Femur (tissue), 1 donor: Measurements from ENCODE around the gene ZDHHC1.

Experiments used
- DNase-seq: peaks from one replicate; pipeline ENCODE4 v3.0.0-alpha.2; 2017

The ZDHHC1 gene

DNA sequence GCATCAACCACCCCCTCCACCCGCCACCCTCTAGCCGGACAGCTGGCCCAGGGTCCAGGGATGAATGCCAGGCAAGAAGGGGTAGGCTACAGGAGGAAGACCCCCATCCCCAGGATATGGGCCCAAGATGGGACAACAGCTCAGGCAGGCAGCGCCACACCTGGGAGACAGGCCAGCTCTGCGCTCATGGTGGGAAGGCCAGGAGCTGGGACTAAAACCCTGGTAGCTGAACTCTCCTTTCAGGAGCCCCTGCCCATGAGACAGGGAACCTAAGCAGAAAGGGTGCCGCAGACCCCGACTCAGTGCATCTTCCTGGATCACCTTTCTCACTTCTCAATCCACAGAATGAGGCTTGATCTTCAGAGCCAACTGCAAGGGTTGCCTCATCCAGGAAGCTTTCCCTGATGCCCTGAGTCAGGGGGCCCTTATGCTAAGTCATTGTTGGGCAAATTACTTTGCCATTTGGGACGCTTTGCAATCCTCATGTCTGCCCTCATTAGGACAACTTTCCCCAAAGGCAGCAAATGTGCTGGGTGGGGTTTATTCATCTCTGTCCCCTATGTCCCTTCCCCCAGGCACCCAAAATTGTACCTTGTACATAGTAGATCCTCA is 9.0 kb downstream of the ZDHHC1 start:
- DNase-seq, result no peak

GRCh38 chr16:67406111-67406971 is 9.9 kb downstream of the ZDHHC1 start:
- peak; percentile 87 for DNase-seq

DNA sequence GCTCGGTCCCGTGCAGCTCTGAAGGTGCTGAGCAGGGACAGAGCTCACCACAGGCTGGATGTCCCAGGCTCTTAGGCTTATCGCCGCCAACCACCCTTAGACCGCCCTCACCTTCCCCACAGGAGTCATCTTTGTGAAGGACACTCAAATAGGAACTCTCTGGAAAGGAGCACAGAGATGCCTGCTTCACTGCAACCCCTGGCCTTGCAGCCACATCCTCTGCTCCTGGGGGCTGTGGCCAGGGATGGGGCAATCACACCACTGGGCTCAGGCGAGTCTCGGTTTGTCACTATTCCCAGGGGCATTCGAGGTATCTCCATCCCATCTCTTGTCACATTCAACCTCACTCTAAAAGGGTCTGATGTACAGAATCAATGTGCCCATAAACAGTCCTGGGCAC is 10.9 kb downstream of the ZDHHC1 start:
- no peak for DNase-seq

DNA sequence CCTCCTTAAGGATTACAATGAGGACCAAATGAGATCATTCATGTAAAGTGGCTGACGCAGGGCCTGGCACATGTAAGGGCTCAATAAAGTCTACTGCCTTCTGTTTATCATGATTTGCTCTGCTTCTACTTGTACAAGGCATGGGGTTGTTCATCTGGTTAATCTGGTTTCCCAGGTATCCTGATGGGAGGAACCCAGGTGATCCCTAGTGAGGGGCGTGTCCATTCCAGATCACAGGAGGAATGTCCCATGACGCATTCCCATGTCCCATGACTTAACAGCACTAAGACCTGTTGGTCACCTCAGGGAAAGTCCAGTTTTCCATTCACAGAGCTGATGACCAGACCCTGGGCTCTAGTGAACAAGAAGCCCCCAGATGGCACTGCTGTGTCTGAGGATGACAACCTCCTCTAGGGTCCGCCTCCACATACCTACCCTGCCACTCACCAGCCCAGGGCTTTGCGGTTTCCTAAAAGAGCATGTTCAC is 11.5 kb downstream of the ZDHHC1 start:
- no peak for DNase-seq

GRCh38 chr16:67403976-67404555 is 12.2 kb downstream of the ZDHHC1 start:
- DNase-seq, result no peak

DNA sequence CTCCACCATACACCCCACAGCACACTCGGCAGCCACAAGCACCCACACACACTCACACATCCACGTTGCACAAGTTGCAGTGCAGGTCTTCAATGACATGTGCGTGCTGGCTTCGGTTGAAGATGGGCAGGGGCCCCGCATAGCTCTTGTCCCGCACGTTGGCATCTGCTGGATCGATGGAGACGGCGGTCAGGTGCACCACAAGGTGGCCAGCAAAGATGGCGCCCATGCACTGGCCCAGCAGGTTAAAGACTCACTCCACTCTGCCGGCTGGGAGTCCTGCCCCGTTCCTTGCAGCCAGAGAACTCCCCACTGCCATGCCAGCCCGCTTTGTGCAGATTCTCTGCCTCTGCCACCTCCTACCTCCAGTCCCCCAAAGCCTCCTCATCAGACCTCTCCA is 15.4 kb downstream of the ZDHHC1 start:
- DNase-seq, result no peak

DNA sequence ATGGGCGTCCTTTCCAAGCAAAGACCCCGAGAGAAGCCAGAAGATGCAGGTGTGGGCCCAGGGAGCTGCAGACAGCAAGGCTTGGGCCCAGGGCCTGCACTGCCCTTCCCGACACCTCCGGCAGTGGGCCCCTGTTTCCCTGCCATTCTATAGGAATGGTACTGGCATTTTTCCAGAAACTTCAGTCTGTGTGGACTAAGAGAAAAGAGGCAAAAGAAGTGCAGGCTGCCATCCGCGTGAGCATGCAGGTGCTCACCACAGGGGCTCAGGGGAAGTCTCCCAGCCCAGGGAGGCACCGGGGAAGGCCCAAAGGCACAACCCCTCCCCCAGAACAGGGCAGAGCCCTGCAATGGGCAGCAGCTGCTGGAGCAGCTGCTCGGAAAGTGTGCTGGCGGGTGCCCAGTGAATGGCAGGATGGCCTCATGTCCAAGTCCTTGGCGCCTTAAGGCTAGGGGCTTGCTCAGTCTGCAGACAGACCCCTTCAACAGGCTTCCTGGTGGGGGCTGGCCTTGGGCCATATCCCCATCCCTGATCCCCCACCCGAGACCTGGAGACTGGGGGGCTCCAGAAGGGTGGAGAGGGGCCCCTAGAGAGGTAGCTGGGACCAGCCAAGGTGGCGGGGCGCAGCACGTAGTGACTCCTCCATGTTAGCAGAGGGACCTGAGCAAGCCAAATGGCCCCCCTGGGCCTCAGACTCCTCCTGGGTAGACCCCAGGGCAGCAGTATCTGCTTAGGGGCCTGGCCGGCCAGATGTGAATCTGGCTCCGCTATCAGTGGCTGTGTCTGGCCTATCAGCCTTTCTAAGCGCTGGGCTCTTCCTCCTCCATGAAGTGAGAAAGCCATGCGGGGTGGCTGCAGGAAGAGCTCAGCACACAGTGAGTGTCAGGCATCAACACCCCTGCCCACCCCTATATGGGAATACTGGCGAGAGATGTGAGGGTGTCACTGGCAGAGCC is 16.2 kb downstream of the ZDHHC1 start:
- DNase-seq, result peak; percentile 84

- peak; percentile 71 for DNase-seq
Observed at GRCh38 chr16:67399218-67399733, 17.0 kb downstream of the ZDHHC1 start.

DNA sequence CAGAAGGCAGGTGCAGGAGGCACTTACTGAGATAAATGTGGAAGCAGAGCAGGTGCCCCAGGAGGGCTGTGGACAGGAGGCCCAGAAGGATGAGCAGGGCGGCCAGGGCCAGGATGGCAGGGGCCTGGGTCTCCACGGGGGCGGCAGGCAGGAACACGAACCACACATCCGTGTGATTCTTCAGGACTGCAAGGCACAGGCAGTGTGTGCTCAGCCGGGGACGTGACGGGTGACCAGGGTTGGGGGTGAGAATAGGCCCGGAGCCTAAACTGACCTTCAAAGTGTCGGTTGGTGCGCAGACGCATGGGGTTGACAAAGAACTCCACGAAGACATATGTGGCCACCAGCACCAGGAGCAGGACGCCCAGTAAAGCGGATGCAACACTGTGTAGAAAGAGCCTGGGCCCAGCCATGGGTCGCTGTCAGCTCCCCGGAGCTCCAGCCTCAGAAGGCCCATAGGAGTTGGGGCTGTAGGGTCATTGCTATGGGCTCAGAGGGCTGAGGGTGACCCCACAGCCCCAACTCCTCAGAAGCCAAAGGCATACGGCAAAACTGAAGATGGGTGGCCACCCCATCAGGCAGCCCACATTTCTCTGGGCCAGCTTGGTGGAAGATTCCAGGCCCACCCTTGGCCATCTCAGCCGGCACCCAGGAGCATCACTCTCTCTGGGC is 17.6 kb downstream of the ZDHHC1 start:
- no peak for DNase-seq

- DNase-seq, result no peak
Observed at GRCh38 chr16:67397812-67398545, 18.3 kb downstream of the ZDHHC1 start.

DNA sequence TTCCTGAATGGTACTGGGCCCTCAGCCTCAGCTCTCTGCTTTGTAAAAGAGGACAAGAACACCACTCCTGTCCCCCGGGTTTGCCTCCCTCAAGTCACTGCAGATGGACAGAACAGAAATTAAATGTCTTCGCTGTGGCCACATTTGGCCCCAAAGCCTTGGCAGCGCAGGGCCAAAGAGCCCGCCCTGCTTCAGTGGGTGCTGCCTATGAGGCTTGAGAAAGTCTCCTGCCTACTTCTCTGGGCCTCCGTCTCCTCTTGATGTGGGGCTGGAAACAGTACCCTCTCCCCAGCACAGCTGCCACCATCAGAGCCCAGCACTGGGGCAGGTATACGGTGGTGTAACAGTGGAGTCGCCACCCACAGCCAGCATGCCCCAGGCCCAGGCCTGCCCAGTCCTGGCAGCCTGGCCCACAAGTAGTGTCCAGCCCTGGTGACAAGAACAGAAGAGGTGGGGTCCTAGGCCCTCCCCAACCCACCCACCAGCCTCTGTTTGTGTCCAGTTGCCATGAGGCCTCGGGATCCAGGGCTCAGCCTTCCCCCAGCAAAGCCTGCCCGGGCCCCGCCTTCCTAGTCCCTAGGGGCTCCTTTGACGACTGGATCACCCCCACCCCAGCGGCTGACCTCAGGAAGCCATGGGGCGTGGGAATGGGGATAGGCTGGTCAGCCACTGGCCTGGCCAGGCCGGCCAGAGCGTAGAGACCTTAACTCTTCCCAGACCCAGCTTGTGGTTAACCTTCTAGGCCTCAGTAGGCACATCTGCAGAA is 19.1 kb downstream of the ZDHHC1 start:
- DNase-seq, result peak; percentile 70

DNA sequence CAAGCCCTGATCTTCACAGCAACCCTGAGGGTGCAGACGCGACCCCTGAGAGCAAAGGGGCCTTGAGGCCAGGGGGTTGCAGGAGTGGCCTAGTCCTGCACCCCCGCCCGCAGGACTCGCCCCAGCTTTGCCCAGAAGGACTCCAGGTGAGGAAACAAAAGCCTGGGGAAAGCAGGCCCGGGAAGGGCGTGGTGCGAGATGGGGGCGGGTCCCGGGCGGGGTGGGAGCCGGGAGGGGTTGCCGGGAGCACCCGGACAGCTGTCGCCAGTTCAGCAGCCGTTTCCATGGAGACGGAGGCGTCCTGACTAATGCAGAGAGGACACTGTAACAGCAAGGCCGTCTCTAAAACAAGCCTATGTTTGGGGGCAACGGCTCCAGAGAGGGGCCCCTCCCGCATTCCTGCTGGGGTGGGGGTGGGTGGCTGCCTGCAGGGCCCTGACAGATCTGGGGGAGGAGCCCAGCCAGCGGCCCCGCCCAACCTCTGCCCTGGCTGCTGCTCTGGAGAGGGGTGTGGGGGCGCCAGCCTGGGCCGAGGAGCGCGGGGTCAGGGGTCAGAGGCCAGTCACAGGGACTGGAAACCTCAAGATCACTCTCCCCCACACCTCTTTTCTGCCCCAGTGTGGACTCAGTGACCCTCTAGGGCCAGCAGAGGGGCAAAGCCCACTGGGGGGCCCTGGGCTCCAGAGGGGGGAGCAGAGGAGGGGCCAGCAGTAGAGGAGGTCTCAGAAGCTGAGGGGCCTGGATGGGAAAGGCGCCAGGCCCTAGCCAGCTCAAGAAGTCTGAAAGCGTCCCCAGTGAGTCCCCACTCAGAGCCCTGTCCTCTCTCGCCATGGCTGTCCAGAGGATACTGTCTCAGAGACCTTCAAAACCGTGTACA is 19.9 kb downstream of the ZDHHC1 start:
- DNase-seq, result peak; percentile 94

GRCh38 chr16:67395458-67396158 is 20.7 kb downstream of the ZDHHC1 start:
- peak; percentile 54 for DNase-seq

DNA sequence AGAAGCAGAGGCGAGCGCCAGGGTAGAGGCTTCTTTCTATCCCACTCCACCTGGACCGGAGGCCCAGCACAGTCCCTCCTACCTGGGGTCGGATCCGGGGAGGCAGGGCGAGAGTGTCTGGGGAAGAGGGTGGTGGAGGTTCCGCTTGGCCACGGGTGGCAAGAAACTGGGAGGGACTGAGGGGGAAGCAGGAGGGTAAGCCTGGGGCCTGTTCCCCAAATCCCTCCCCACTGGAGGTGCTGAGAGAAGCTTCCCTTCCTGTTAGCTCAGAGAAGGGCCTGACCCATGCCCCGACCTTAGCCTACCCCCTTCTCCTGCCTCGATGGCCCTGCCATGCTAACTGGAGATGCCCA is 21.2 kb downstream of the ZDHHC1 start:
- no peak for DNase-seq

DNA sequence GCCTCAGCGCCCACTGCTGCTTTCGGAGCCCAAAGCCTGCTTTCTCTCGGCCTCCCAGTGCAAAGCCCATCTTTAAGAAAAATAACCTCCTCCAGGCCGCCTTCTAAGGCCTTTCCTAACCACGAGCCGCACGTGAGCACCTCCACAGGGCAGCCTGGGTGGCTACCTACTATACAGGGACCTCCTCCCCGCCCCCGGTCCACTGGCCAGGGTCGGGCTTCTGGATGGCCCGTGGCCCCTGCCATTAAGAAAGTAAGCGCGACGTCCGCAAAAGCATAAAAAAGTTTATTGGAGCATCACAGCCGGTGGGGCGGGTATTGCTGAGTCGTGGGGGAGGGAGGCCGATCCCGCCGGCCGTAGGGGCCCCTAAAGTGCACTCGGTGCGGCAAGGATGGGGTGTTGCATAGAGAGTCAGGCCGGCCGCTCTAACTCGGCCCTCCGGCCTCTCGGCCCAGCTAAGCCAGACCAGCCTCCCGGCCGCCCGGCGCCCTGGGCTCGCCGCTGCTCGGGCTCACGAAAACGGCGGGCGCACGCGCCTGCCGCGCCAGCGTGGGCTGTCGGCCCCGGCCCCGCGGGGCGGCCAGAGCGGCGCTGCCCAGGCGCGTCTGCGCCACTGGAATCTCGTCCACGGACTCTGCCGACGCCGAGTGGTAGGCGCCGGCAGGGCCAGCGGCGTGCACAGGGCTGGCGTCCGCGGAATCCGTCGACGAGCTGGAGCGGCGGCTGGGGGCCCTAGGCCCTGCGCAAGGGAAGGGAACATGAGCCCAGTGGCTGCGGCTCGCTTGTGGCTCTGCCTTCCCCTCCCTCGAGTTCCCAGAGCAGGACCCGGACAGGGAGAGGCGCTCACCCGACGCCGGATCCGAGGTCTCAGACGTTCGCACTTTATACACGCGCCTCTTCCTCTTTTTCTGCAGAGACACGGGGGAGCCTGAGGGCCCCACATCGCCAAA is 21.8 kb downstream of the ZDHHC1 start:
- DNase-seq, result peak; percentile 56

- no peak for DNase-seq
Observed at GRCh38 chr16:67393788-67394154, 22.5 kb downstream of the ZDHHC1 start.

- DNase-seq, result peak; percentile 94
Observed at GRCh38 chr16:67393111-67393787, 23.0 kb downstream of the ZDHHC1 start, which contains the start of gene TPPP3. TSS of gene TPPP3 (minus strand) at chr16:67393498. CDS start at chr16:67391111, 2,387 bp downstream.
